Panc1 (cell line): ENCODE results near the gene C10orf105. TPM values are rescaled to one million over a fixed set of nuclear protein-coding genes. Genes with fewer than 3 reads are reported as not detected.

Experiments used
- ATAC-seq: fragments of 200-7000 bp; cut with Tn5 transposase; 2 replicates; pipeline ENCODE4 v1.9.1; 2020; ENCODE audit warnings: mild to moderate bottlenecking, moderate library complexity
- BruUV-seq: library from RNA; stranded (reverse); fragments of 400-500 nt; replicated peaks from 2 replicates; lab custom pipeline; 2021; lab: Mats Ljungman, UMichigan
- CTCF ChIA-PET: fragments of 300-600 bp; sonication (Branson Sonifier 250); formaldehyde crosslinking; loops from one replicate; lab custom pipeline; 2022; ENCODE audit warnings: antibody characterized with exemption; lab: Charles Lee
- POLR2A ChIA-PET: fragments of 300-600 bp; sonication (Branson Sonifier 250); formaldehyde crosslinking; loops from one replicate; lab custom pipeline; 2022; ENCODE audit warnings: antibody characterized with exemption; lab: Charles Lee
- DNase-seq: peaks from one replicate; pipeline ENCODE4 v3.0.0-alpha.2; 2010; ENCODE audit warnings: low read depth, low spot score
- H3K27ac ChIP-seq: 2 replicates; pipeline ENCODE4 v1.5.1; 2011; ENCODE audit warnings: mild to moderate bottlenecking, low read length, inconsistent platforms
- H3K27me3 ChIP-seq: fragments of 200-500 bp; sonication (Bioruptor generic); 2 replicates; pipeline ENCODE4 v1.6.0; 2014; ENCODE audit warnings: low read length, inconsistent platforms; ENCODE audit not compliant: control insufficient read depth, insufficient read depth
- H3K36me3 ChIP-seq: fragments of 200-500 bp; sonication (Bioruptor generic); 2 replicates; pipeline ENCODE4 v1.5.1; 2014; ENCODE audit warnings: inconsistent platforms, mild to moderate bottlenecking, low read length, moderate library complexity; ENCODE audit not compliant: control insufficient read depth, insufficient read depth
- H3K4me1 ChIP-seq: 2 replicates; pipeline ENCODE4 v1.5.1; 2011; ENCODE audit warnings: inconsistent platforms, mild to moderate bottlenecking, low read length, moderate library complexity; ENCODE audit not compliant: control insufficient read depth, insufficient read depth
- H3K4me3 ChIP-seq, 2 experiments: 2 replicates each; pipeline ENCODE4 v1.5.1; 2011 to 2012; ENCODE audit warnings: low read depth in 2 of 2, low read length in 2 of 2, mild to moderate bottlenecking in 2 of 2, inconsistent platforms in 1 of 2, moderate library complexity in 1 of 2
- H3K9me3 ChIP-seq: fragments of 200-500 bp; sonication (Bioruptor generic); 2 replicates; pipeline ENCODE4 v1.5.1; 2014; ENCODE audit warnings: low read depth, mild to moderate bottlenecking, inconsistent platforms, low read length, moderate library complexity; ENCODE audit not compliant: control insufficient read depth, insufficient read depth
- CTCF ChIP-seq: fragments of 450-650 bp; IDR thresholded peaks from 2 replicates; pipeline ENCODE4 v1.5.1; 2017; ENCODE audit warnings: mild to moderate bottlenecking
- POLR2AphosphoS5 ChIP-seq: IDR thresholded peaks from 2 replicates; pipeline ENCODE4 v1.6.1; 2012; ENCODE audit warnings: mild to moderate bottlenecking, low read depth, low read length, moderate library complexity
- REST ChIP-seq, 2 experiments: IDR thresholded peaks; 2 replicates each; pipeline ENCODE4 v1.6.1; 2011 to 2012; ENCODE audit warnings: low read depth in 2 of 2, control low read depth in 1 of 2, low read length in 1 of 2, mild to moderate bottlenecking in 1 of 2, moderate library complexity in 1 of 2; ENCODE audit not compliant: insufficient read depth in 1 of 2
- SIN3A ChIP-seq: IDR thresholded peaks from 2 replicates; pipeline ENCODE4 v1.6.1; 2012; ENCODE audit warnings: low read depth, mild to moderate bottlenecking, low read length, moderate library complexity, borderline replicate concordance; ENCODE audit not compliant: insufficient read depth
- TCF7L2 ChIP-seq: IDR thresholded peaks from 2 replicates; pipeline ENCODE4 v1.6.1; 2011; ENCODE audit warnings: mild to moderate bottlenecking, low read depth, low read length, inconsistent platforms
- in situ Hi-C: cut with HindIII; loops from 2 replicates; pipeline ENCODE4 v1.10.0; 2016; ENCODE audit warnings: low sequenced_read_pairs, low pct_unique_long_range_greater_than_20kb
- intact Hi-C: fragments of 100-400 bp; cut with micrococcal nuclease; formaldehyde crosslinking; loops from one replicate; pipeline ENCODE4 v1.10.0; 2022; ENCODE audit not compliant: unreplicated experiment
- total RNA-seq: library from RNA; stranded (reverse); gene quantifications from one replicate; pipeline ENCODE4 v1.2.1, GENCODE V29; 2021; ENCODE audit not compliant: unreplicated experiment

The C10orf105 gene
- total RNA-seq, 1 experiment from 2014 or later, result not detected

- ATAC-seq (no peak), DNase-seq (no peak)
- H3K4me1 ChIP-seq, result no peaks in the 10 kb centered on the region
- BruUV-seq, result no TSS peak
- in situ Hi-C loops (no loop called here), intact Hi-C loops (no loop called here)
- H3K36me3 ChIP-seq, result no peaks in the 10 kb centered on the region
- H3K27ac ChIP-seq, result no peak overlapping the region
- no peaks in the 10 kb centered on the region for H3K27me3 ChIP-seq
- H3K4me3 ChIP-seq, result no peak overlapping the region
- POLR2A ChIA-PET, result no interaction called here
- CTCF ChIA-PET, result no interaction called here
- H3K9me3 ChIP-seq, result no peaks in the 10 kb centered on the region
- TF ChIP-seq CTCF (no peak), REST (IDR thresholded peaks at IDR 0.05; ENCODE audit: insufficient read depth in 1 of 2, low read depth in 2 of 2, low read length in 1 of 2) (no peak), SIN3A (no peak), POLR2AphosphoS5 (no peak), TCF7L2 (no peak)
These were observed 57.7 kb downstream of the C10orf105 start for GRCh38 chr10:71661779-71662336.

Other genes with a start within 250 kb of the C10orf105 start
- gene VSIR, start 53.7 kb upstream of the C10orf105 start, total RNA-seq, result 34.9 TPM
- 3,649 TPM for gene PSAP, start 131.5 kb upstream of the C10orf105 start, total RNA-seq
- 44.6 TPM for gene CHST3, start 244.6 kb upstream of the C10orf105 start, total RNA-seq